HG02852 (cell line): ENCODE results near the gene RCBTB1.
"Not testable (repeated sequence)": the region's sequence is repeated elsewhere in the genome, so short reads cannot be mapped to it uniquely, and the experiment has no call there.

Source experiments
- ATAC-seq: cut with Tn5 transposase; IDR thresholded peaks from one replicate; pipeline ENCODE4 v1.9.1; 2021; ENCODE audit warnings: mild to moderate bottlenecking, moderate library complexity; ENCODE audit not compliant: unreplicated experiment

Gene RCBTB1

DNA sequence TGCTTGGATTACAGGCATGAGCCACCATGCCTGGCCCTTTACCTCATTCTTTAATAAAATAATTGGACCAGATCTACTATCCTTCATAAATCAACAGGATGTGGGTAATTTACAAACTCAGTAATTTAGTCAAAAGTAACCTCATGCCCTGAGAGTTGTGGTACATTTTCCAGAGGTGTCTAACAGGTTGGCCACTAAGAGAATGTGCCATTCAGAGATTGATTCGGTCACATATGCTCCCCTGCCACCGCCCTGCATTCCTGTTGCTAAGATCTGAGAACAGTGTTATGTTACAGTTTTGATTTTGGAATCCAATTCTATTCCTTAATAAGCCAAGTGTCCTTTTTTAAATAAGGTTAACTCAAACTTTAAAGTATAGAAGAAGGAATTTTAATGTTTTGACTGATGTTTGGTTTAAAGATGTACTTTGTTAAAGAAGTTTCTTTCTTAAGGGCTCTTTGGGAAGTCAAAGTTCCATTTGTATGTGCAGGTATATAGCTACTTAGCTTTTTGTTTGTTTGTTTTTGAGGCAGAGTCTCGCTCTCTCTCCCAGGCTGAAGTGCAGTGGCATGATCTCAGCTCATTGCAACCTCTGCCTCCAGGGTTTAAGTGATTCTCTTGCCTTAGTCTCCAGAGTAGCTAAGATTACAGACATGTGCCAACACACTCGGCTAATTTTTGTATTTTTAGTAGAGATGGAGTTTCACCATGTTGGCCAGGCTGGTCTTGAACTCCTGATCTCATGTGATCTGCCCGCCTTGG is 60.4 kb downstream of the RCBTB1 start:
- no peak for ATAC-seq

- no peak for ATAC-seq
These were observed 64.1 kb downstream of the RCBTB1 start for GRCh38 chr13:49521224-49521623.

- no peak for ATAC-seq
These were observed 67.9 kb downstream of the RCBTB1 start for GRCh38 chr13:49517461-49517860.

DNA sequence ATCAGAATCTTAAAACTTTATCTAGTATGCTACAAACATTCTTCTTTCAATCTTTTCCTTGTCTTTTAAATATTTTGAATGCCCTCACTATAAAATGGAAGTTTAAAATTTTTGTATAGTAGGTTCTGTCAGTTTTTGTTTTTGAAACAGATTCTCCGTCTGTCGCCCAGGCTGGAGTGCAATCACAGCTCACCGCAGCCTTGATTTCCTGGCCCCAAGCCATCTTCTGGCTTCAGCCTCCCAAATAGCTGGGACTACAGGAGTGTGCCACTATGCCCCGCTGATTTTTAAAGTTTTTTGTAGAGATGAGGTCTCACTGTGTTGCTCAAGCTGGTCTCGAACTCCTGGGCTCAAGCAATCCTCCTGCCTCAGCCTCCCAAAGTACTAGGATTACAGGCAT is 68.9 kb downstream of the RCBTB1 start:
- ATAC-seq = no peak

GRCh38 chr13:49512578-49512977 is 72.8 kb downstream of the RCBTB1 start:
- no peak for ATAC-seq

DNA sequence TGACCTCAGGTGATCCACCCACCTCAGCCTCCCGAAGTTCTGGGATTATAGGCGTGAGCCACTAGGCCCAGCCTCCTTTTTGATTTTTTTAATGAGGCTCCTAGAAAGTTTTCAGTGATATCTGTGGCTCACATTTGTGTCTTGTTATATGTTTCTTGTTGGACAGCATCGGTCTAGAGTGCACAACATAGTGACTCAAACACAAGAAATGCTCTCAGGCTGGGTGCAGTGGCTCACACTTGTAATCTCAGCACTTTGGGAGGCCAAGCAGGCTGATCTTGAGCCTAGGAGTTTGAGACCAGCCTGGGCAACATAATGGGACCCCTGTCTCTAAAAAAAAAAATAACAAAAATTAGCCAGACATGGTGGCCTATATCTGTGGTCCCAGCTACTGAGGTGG is 81.4 kb downstream of the RCBTB1 start:
- no peak for ATAC-seq

DNA sequence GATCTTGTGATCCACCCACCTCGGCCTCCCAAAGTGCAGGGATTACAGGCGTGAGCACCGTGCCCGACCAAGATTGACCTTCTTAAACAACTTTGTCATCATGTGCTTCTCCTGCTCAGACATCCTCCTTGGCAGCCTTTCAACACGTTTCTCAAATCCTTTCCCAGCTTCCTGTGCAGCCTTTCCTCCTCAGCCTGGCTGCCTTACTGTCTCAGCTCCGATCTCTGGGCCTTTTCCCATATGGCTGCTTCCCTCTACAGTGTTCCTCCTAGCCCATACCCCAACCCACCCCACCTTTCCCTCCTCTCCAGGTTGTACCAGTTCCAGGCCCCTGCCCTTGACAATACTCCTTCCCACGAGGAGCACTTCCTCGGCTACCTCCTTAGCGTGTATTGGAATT is 82.4 kb downstream of the RCBTB1 start:
- no peak for ATAC-seq

DNA sequence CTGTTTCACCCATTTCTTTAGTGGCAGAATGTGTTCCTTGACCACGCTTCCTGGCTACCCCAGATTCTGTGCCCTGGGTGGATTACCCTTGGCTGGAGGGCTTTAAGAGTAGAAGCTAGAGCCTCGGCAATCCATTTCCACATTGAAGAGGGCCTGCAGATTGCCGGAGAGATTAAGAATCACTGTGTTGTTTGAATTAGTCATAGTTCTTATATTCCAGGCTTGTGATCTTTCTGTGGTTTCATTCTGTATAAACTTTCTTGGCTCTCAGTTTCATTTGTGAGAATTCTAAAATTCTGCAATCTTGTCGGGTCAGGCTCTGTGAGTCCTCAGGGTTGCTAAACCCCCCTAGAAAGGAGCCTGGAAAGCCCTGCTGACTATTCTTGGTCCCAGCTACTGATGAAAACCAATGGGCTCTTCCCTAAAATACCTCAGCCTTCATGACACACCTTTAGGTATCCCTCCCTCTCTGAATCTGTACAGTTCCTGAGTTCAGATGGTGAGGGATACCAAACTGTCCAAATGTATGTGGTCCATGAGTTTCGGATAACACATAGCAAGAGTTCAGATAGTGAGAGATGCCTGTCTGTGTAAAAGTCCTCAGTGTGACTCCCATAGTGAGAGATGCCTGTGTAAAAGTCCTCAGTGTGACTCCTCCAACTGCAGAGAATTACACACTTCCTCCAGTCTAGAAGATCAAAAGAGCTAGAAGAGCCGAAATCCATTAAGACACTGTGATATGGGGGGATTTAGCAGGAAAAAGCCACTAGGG is 85.3 kb downstream of the RCBTB1 start:
- no peak for ATAC-seq

DNA sequence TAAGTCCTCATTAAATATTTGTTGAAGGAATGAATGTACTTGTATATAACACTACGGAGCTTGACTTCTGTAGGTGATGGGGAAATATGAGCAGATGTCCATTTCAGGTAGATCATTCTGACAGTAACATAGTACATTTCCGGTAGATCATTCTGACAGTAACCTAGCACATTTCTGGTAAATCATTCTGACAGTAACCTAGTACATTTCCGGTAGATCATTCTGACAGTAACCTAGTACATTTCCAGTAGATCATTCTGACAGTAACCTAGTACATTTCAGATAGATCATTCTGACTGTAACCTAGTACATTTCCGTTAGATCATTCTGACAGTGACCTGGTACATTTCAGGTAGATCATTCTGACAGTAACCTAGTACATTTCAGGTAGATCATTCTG is 87.2 kb downstream of the RCBTB1 start:
- ATAC-seq = no peak

GRCh38 chr13:49497272-49497671 is 88.1 kb downstream of the RCBTB1 start:
- ATAC-seq = no peak

DNA sequence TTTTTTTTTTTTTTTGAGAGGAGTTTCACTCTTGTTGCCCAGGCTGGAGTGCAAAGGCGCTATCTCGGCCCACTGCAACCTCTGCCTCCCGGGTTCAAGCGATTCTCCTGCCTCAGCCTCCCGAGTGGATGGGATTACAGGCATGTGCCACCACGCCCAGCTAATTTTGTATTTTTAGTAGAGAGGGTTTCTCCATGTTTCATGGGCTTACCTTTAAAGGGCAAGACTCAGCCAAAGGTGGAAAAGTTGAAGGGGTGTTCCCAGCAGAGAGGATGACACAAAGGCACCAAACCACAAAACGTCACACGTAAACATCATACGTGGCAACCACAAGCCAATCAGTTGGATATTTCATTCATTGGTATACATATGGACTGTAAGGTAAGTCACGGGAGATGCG is 88.5 kb downstream of the RCBTB1 start:
- not testable (repeated sequence) for ATAC-seq

GRCh38 chr13:49495783-49496762 is 89.3 kb downstream of the RCBTB1 start, which contains the start of gene PHF11:
PHF11 (plus strand) TSS chr13:49495953; CDS start chr13:49496002, 49 bp downstream.
- ATAC-seq = peak; percentile 85

- ATAC-seq = no peak
These were observed 90.7 kb downstream of the RCBTB1 start for GRCh38 chr13:49494645-49495044.

GRCh38 chr13:49488563-49488962 is 96.8 kb downstream of the RCBTB1 start:
- no peak for ATAC-seq
